ENCODE data around the gene MED12L. TPM values are rescaled to one million over a fixed set of nuclear protein-coding genes. Genes with fewer than 3 reads are reported as not detected.

MED12L gene
- total RNA-seq, 4 donors from 2014 or later, result 0.12 to 0.77 (median 0.21) TPM

GRCh38 chr3:151269631-151270030, 184.2 kb downstream of the MED12L start:
- H3K36me3 ChIP-seq, result no peaks in the 10 kb centered on the region
- TF ChIP-seq EP300 (IDR thresholded peaks at IDR 0.05) (no peak), CTCF (IDR thresholded peaks at IDR 0.05) (no peak), POLR2AphosphoS5 (IDR thresholded peaks at IDR 0.05) (peak; percentile 52), POLR2A (IDR thresholded peaks at IDR 0.05) (no peak)
- WGBS, 2 donors (ENCODE audit: low coverage in 1 of 2), result 11 to 40% methylated on average over 5 of the region's 5 CpGs
- H3K27ac ChIP-seq, result peak overlapping the region; percentile 58 to 82 (median 69)
- peak overlapping the region in 1 of 2 donors; percentile 7 for H3K4me3 ChIP-seq
- no peak for ATAC-seq
- no peaks in the 10 kb centered on the region for H3K27me3 ChIP-seq
- peaks cover 0 to 56% (median 12%) of the 10 kb centered on the region in 3 donors for H3K4me1 ChIP-seq
- no peaks in the 10 kb centered on the region for H3K9me3 ChIP-seq

DNA sequence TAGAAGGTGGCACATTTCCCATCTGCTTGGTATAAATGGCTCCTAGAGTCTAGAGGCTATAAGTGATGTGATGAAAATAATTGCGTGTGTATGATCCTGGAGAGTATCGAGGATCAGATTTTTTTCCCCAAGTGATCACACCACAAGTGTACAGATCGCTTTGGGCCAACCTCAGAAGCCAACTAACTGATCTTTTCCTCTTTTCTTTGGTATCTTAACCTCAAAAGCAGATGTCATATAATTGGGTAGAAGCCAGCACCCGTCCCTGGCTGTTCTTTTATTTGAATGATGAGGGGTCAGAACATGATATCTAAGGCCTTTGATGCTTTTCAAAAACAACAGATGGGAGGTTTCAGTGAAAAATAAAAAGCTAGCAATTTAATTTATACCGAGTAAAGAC, 189.6 kb downstream of the MED12L start:
- Histone ChIP-seq H3K27ac (no peak overlapping the region), H3K9me3 (no peaks in the 10 kb centered on the region), H3K27me3 (no peaks in the 10 kb centered on the region), H3K36me3 (no peaks in the 10 kb centered on the region), H3K4me1 (peaks cover 0 to 29% (median 0%) of the 10 kb centered on the region in 3 donors), H3K4me3 (no peak overlapping the region)
- no peak for ATAC-seq
- 75 to 80% methylated on average over 4 to 5 of the region's 5 CpGs for WGBS, 2 donors (ENCODE audit: low coverage in 1 of 2)
- TF ChIP-seq POLR2A (IDR thresholded peaks at IDR 0.05), result no peak
- no peak for TF ChIP-seq POLR2AphosphoS5 (IDR thresholded peaks at IDR 0.05)
- no peak for TF ChIP-seq CTCF (IDR thresholded peaks at IDR 0.05)
- no peak for TF ChIP-seq EP300 (IDR thresholded peaks at IDR 0.05)

- H3K27ac ChIP-seq, result peak overlapping the region in 2 of 4 donors; percentile 17 to 24
- peak overlapping the region; percentile 8 to 37 for H3K4me3 ChIP-seq
- WGBS, 2 donors (ENCODE audit: low coverage in 1 of 2), result 80% methylated on average over 2 of the region's 2 CpGs; no CpG with 5 or more reads in 1 of the 2 donors
These were observed 190.7 kb downstream of the MED12L start for GRCh38 chr3:151276038-151276686.

DNA sequence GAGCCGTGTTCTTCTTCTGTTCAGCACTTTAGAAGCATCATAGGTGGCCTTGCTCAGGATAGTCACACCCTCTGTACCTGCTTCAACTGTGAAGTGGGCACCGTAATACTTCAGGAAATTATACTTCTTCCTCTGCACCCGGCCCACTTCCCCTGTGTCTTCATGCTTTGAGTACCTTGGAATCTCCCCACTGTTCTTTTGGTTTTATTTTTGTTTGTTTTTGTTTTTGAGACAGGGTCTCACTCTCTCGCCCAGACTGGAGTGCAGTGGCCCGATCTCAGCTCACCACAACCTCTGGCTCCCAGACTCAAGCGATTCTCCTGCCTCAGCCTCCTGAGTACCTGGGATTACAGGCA, 191.2 kb downstream of the MED12L start:
- H3K27me3 ChIP-seq, result no peaks in the 10 kb centered on the region
- no peak for TF ChIP-seq POLR2A (IDR thresholded peaks at IDR 0.05)
- WGBS, 2 donors (ENCODE audit: low coverage in 1 of 2), result 91 to 100% methylated on average over 3 to 6 of the region's 6 CpGs
- ATAC-seq, result no peak
- H3K27ac ChIP-seq, result peak overlapping the region in 2 of 4 donors; percentile 17 to 24
- H3K4me3 ChIP-seq, result peak overlapping the region; percentile 8 to 37
- no peaks in the 10 kb centered on the region for H3K9me3 ChIP-seq
- peaks cover 0 to 29% (median 0%) of the 10 kb centered on the region in 3 donors for H3K4me1 ChIP-seq
- no peaks in the 10 kb centered on the region for H3K36me3 ChIP-seq

More at GRCh38 chr3:151276038-151276686, 190.7 kb downstream of the MED12L start:
- Histone ChIP-seq H3K27me3 (no peaks in the 10 kb centered on the region), H3K36me3 (no peaks in the 10 kb centered on the region), H3K4me1 (peaks cover 0 to 24% (median 0%) of the 10 kb centered on the region in 3 donors), H3K9me3 (no peaks in the 10 kb centered on the region)
- TF ChIP-seq EP300 (IDR thresholded peaks at IDR 0.05), result no peak
- no peak for TF ChIP-seq CTCF (IDR thresholded peaks at IDR 0.05)
- no peak for TF ChIP-seq POLR2A (IDR thresholded peaks at IDR 0.05)
- no peak for TF ChIP-seq POLR2AphosphoS5 (IDR thresholded peaks at IDR 0.05)
- no peak for ATAC-seq

- Histone ChIP-seq H3K27ac (peak within 1 kb of the TSS in 3 of 4 donors; percentile 30 to 49 (median 34)), H3K27me3 (no peaks in the 10 kb centered on the region), H3K9me3 (no peaks in the 10 kb centered on the region), H3K4me3 (peak within 1 kb of the TSS; percentile 27 to 37), H3K36me3 (no peaks in the 10 kb centered on the region), H3K4me1 (peaks cover 0 to 43% (median under 1%) of the 10 kb centered on the region in 3 donors)
- TF ChIP-seq EP300 (IDR thresholded peaks at IDR 0.05) (no peak), CTCF (IDR thresholded peaks at IDR 0.05) (no peak), POLR2AphosphoS5 (IDR thresholded peaks at IDR 0.05) (no peak), POLR2A (IDR thresholded peaks at IDR 0.05) (no peak)
- ATAC-seq, result no peak
- 57 to 69% methylated on average over 3 to 4 of the region's 4 CpGs for WGBS, 2 donors (ENCODE audit: low coverage in 1 of 2)
These were observed 192.8 kb downstream of the MED12L start, which contains the start of gene P2RY14 for GRCh38 chr3:151278230-151278629. TSS of gene P2RY14 (minus strand) at chr3:151278542. CDS start at chr3:151214316, 64,226 bp downstream.

All from gastroesophageal sphincter (tissue), 4 donors.